Measurements from ENCODE around the gene TCF4. TPM values are rescaled to one million over a fixed set of nuclear protein-coding genes. Genes with fewer than 3 reads are reported as not detected.

TCF4 gene
- total and polyA plus RNA-seq, 2 experiments from 2014 or later, result 77.7 to 89.2 TPM

GRCh38 chr18:55316486-55317184 lies 271.4 kb downstream of the TCF4 start (continued):
- TF ChIP-seq ZNF462 (CRISPR knock-in tag; IDR thresholded peaks at IDR 0.05) (no peak), JUNB (IDR thresholded peaks at IDR 0.05; ENCODE audit: unreplicated experiment) (no peak), NANOG (IDR thresholded peaks at IDR 0.05; ENCODE audit: borderline replicate concordance) (no peak), ZNF114 (CRISPR knock-in tag; IDR thresholded peaks at IDR 0.05) (no peak)
- TF ChIP-seq, protein P1, sequence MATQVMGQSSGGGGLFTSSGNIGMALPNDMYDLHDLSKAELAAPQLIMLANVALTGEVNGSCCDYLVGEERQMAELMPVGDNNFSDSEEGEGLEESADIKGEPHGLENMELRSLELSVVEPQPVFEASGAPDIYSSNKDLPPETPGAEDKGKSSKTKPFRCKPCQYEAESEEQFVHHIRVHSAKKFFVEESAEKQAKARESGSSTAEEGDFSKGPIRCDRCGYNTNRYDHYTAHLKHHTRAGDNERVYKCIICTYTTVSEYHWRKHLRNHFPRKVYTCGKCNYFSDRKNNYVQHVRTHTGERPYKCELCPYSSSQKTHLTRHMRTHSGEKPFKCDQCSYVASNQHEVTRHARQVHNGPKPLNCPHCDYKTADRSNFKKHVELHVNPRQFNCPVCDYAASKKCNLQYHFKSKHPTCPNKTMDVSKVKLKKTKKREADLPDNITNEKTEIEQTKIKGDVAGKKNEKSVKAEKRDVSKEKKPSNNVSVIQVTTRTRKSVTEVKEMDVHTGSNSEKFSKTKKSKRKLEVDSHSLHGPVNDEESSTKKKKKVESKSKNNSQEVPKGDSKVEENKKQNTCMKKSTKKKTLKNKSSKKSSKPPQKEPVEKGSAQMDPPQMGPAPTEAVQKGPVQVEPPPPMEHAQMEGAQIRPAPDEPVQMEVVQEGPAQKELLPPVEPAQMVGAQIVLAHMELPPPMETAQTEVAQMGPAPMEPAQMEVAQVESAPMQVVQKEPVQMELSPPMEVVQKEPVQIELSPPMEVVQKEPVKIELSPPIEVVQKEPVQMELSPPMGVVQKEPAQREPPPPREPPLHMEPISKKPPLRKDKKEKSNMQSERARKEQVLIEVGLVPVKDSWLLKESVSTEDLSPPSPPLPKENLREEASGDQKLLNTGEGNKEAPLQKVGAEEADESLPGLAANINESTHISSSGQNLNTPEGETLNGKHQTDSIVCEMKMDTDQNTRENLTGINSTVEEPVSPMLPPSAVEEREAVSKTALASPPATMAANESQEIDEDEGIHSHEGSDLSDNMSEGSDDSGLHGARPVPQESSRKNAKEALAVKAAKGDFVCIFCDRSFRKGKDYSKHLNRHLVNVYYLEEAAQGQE (IDR thresholded peaks at IDR 0.05; ENCODE audit: unreplicated experiment), result no peak

Measured in GM23338 (cell line).